Measurements from ENCODE around the gene MAP4K2. TPM values are rescaled to one million over a fixed set of nuclear protein-coding genes. Genes with fewer than 3 reads are reported as not detected.

MAP4K2 gene
- total and polyA plus RNA-seq, 9 of the 15 experiments (the other 6 are each of a cell fraction or from before 2014, with no cell fraction given) = 0.13 to 14.5 (median 7.3) TPM

- Histone ChIP-seq H3K4me3 (no peak overlapping the region), H3K9ac (ENCODE audit: insufficient read depth in 1 of 2, low read depth in 2 of 2, low read length in 2 of 2) (no peak overlapping the region), H3K27ac (ENCODE audit: extremely low read depth, low read depth, low read length) (no peak overlapping the region), H3K36me3 (ENCODE audit: control insufficient read depth, insufficient read depth, low read length) (peaks cover 98% of the 10 kb centered on the region), H3K4me2 (ENCODE audit: insufficient read depth, low read length) (no peak overlapping the region), H3K9me1 (ENCODE audit: control insufficient read depth, insufficient read depth, low read length) (peaks cover 5% of the 10 kb centered on the region), H3K79me2 (ENCODE audit: control insufficient read depth, insufficient read depth, low read length) (peaks cover 78% of the 10 kb centered on the region), H2AFZ (ENCODE audit: low read depth, low read length) (no peak overlapping the region), H3K9me3 (replicated peaks; ENCODE audit: control insufficient read depth, insufficient read depth, low read depth, low read length) (no peaks in the 10 kb centered on the region), H3K27me3 (ENCODE audit: control insufficient read depth in 2 of 2, insufficient read depth in 2 of 2, low read length in 2 of 2) (no peaks in the 10 kb centered on the region), H3K4me1 (replicated peaks in 1 of 2; ENCODE audit: control insufficient read depth in 2 of 2, insufficient read depth in 2 of 2, low read length in 2 of 2) (peaks cover 0 to 14% of the 10 kb centered on the region in 2 experiments; a peak in 1 of 5 replicates), H4K20me1 (replicated peaks; ENCODE audit: control insufficient read depth, insufficient read depth, low read length) (peaks cover 52% of the 10 kb centered on the region)
- 97% methylated on average over 9 of the region's 12 CpGs for WGBS (ENCODE audit: insufficient coverage, low coverage, missing lambda C conversion rate)
- no TSS peak for BruUV-seq (replicated peaks)
- ATAC-seq = no peak
- FAIRE-seq = no peak
- intact Hi-C loops (cut with micrococcal nuclease) = no loop called here
- no peak for DNase-seq (ENCODE audit: extremely low read depth in 1 of 4, low spot score in 3 of 4)
- ChIA-PET POLR2A (interaction anchor here (0.9 to 10.8 kb wide), 2 partner anchors 7 to 9 kb away, joined by 4 to 168 read pairs; partner anchors contain the start of gene PYGM), CTCF (ENCODE audit: low intra/inter-chr PET ratio) (no interaction called here)
- in situ Hi-C loops (cut with MboI) = no loop called here
- TF ChIP-seq PML (IDR thresholded peaks at IDR 0.05; ENCODE audit: low read length) (peak; percentile 19; the same call in 1 of the 2 replicates), POLR2A (conservative IDR thresholded peaks at IDR 0.05) (peak; percentile 36; the same call in 1 of the 2 replicates), ZNF780A (CRISPR knock-in tag; IDR thresholded peaks at IDR 0.05) (no peak), MEF2D (tag; conservative IDR thresholded peaks at IDR 0.05; ENCODE audit: low read depth) (no peak), POLR2AphosphoS5 (IDR thresholded peaks at IDR 0.05; ENCODE audit: control insufficient read depth, insufficient read depth, low read depth, low read length) (peak; percentile 17; the same call in 1 of the 2 replicates), PCBP2 (IDR thresholded peaks at IDR 0.05; ENCODE audit: low read depth, low read length, poor library complexity, severe bottlenecking) (no peak)
Measured at GRCh38 chr11:64770120-64770519, 32.9 kb downstream of the MAP4K2 start.

- 89% methylated on average over 6 of the region's 6 CpGs for WGBS (ENCODE audit: insufficient coverage, low coverage, missing lambda C conversion rate)
- peaks cover 70% of the 10 kb centered on the region for H3K79me2 ChIP-seq (ENCODE audit: control insufficient read depth, insufficient read depth, low read length)
- BruUV-seq (replicated peaks) = no TSS peak
- TF ChIP-seq DACH1 (IDR thresholded peaks at IDR 0.05; ENCODE audit: partially characterized antibody) = no peak
- TF ChIP-seq CEBPG (CRISPR knock-in tag; IDR thresholded peaks at IDR 0.05) = no peak
- TF ChIP-seq CEBPG (tag; conservative IDR thresholded peaks at IDR 0.05 in 1 of 2, IDR thresholded peaks at IDR 0.05 in 1 of 2) = no peak
- no peak for TF ChIP-seq ELF4 (CRISPR knock-in tag; IDR thresholded peaks at IDR 0.05)
- no peak for TF ChIP-seq ZNF740 (CRISPR knock-in tag; IDR thresholded peaks at IDR 0.05)
- TF ChIP-seq ZNF740 (tag; IDR thresholded peaks at IDR 0.05) = no peak
- TF ChIP-seq SUPT5H (IDR thresholded peaks at IDR 0.05) = 0 out of 2 replicates have a peak, but pooled peaks have one; percentile 26
- TF ChIP-seq TAF9B (IDR thresholded peaks at IDR 0.05; ENCODE audit: partially characterized antibody) = no peak
- no peak for TF ChIP-seq CBX8 (IDR thresholded peaks at IDR 0.05; ENCODE audit: borderline replicate concordance, extremely low read depth, low read depth, low read length, poor library complexity, severe bottlenecking)
- no peak for TF ChIP-seq JUND (IDR thresholded peaks at IDR 0.05; ENCODE audit: borderline replicate concordance, low read depth, low read length)
- no peak for TF ChIP-seq JUND (tag; IDR thresholded peaks at IDR 0.05; ENCODE audit: borderline replicate concordance, low read depth, low read length)
- TF ChIP-seq EP300 (IDR thresholded peaks at IDR 0.05; ENCODE audit: low read length) = no peak
Measured at GRCh38 chr11:64769283-64769682, 33.7 kb downstream of the MAP4K2 start.

More at GRCh38 chr11:64769283-64769682, 33.7 kb downstream of the MAP4K2 start:
- ChIA-PET CTCF (ENCODE audit: low intra/inter-chr PET ratio) (no interaction called here), POLR2A (interaction anchor here (0.5 to 10.8 kb wide), 3 partner anchors 6 to 15 kb away, joined by 4 to 168 read pairs (median 8); partner anchors contain the start of genes PYGM and SF1)
- Histone ChIP-seq H4K20me1 (replicated peaks; ENCODE audit: control insufficient read depth, insufficient read depth, low read length) (peaks cover 60% of the 10 kb centered on the region), H3K27me3 (ENCODE audit: control insufficient read depth in 2 of 2, insufficient read depth in 2 of 2, low read length in 2 of 2) (no peaks in the 10 kb centered on the region), H3K9ac (ENCODE audit: insufficient read depth in 1 of 2, low read depth in 2 of 2, low read length in 2 of 2) (no peak overlapping the region), H3K4me1 (replicated peaks in 1 of 2; ENCODE audit: control insufficient read depth in 2 of 2, insufficient read depth in 2 of 2, low read length in 2 of 2) (peaks cover 0 to 18% of the 10 kb centered on the region in 2 experiments; a peak in 3 of 5 replicates), H3K36me3 (ENCODE audit: control insufficient read depth, insufficient read depth, low read length) (peaks cover 98% of the 10 kb centered on the region), H3K27ac (ENCODE audit: extremely low read depth, low read depth, low read length) (no peak overlapping the region), H3K4me2 (ENCODE audit: insufficient read depth, low read length) (no peak overlapping the region), H3K9me3 (replicated peaks; ENCODE audit: control insufficient read depth, insufficient read depth, low read depth, low read length) (no peaks in the 10 kb centered on the region), H2AFZ (ENCODE audit: low read depth, low read length) (no peak overlapping the region), H3K9me1 (ENCODE audit: control insufficient read depth, insufficient read depth, low read length) (peaks cover 5% of the 10 kb centered on the region), H3K4me3 (no peak overlapping the region)
- intact Hi-C loops (cut with micrococcal nuclease) = no loop called here
- DNase-seq (ENCODE audit: extremely low read depth in 1 of 4, low spot score in 3 of 4) (no peak), ATAC-seq (no peak), FAIRE-seq (no peak)
- in situ Hi-C loops (cut with MboI) = no loop called here

All from K562 (cell line).